ENCODE data around the gene FUCA1. TPM values are rescaled to one million over a fixed set of nuclear protein-coding genes. Genes with fewer than 3 reads are reported as not detected.
A peak's percentile ranks its signal among the peaks of the same experiment; 100 is the strongest.

FUCA1 gene
- total and polyA plus RNA-seq, 2 of the 4 experiments (the other 2 are of a cell fraction), result 2.9 to 3.5 TPM

GRCh38 chr1:23865543-23865930 is 2.6 kb downstream of the FUCA1 start:
- ATAC-seq (ENCODE audit: low read depth) (no peak), DNase-seq (peak; percentile 18)
- H2BK120ac ChIP-seq (ENCODE audit: low read depth, low read length), result no peak overlapping the region
- no peak overlapping the region for H3K9ac ChIP-seq (ENCODE audit: low read depth, low read length)
- H2AK5ac ChIP-seq (ENCODE audit: low read depth, low read length), result no peak overlapping the region
- no peak overlapping the region for H3K23ac ChIP-seq (ENCODE audit: low read depth, low read length)
- no peak overlapping the region for H3K27ac ChIP-seq (ENCODE audit: insufficient read depth, low read length)
- POLR2A ChIA-PET (ENCODE audit: unreplicated experiment), result interaction anchor here (0.6 kb wide), 1 partner anchor 174 kb away, joined by 3 read pairs; no protein-coding TSS in a partner anchor
- H2BK5ac ChIP-seq (ENCODE audit: low read depth, low read length, poor library complexity, severe bottlenecking), result no peak overlapping the region
- in situ Hi-C loops (cut with MboI; ENCODE audit: low sequenced_read_pairs), result no loop called here
- H3K4me3 ChIP-seq (ENCODE audit: insufficient read depth, low read depth, low read length), result no peak overlapping the region
- no peak overlapping the region for H3K18ac ChIP-seq (ENCODE audit: low read depth, low read length)
- H4K91ac ChIP-seq (ENCODE audit: insufficient read depth, low read depth, low read length), result no peak overlapping the region
- no peaks in the 10 kb centered on the region for H3K79me1 ChIP-seq (ENCODE audit: low read depth in 1 of 2, low read length in 2 of 2)
- H3K36me3 ChIP-seq (ENCODE audit: control insufficient read depth, insufficient read depth, low read length), result no peaks in the 10 kb centered on the region
- no peaks in the 10 kb centered on the region for H3K4me1 ChIP-seq (ENCODE audit: control insufficient read depth, insufficient read depth, low read length)
- no peak overlapping the region for H3K4me2 ChIP-seq (ENCODE audit: low read depth, low read length)
- H4K5ac ChIP-seq (ENCODE audit: low read depth, low read length), result no peak overlapping the region
- BruUV-seq (replicated peaks), result no TSS peak
- H2BK15ac ChIP-seq (ENCODE audit: low read depth, low read length), result no peak overlapping the region
- no peaks in the 10 kb centered on the region for H3K9me1 ChIP-seq (ENCODE audit: insufficient read depth, low read length)
- H4K8ac ChIP-seq (ENCODE audit: low read depth in 2 of 2, low read length in 2 of 2), result no peak overlapping the region
- H2BK20ac ChIP-seq (ENCODE audit: low read depth, low read length), result no peak overlapping the region
- H3K27me3 ChIP-seq (ENCODE audit: control insufficient read depth, insufficient read depth, low read length), result peaks cover 21% of the 10 kb centered on the region
- H3K56ac ChIP-seq (ENCODE audit: extremely low read depth, insufficient read depth, low read length), result no peak overlapping the region
- TF ChIP-seq BHLHE40 (IDR thresholded peaks at IDR 0.05; ENCODE audit: low read depth, low read length), result no peak
- H2AK9ac ChIP-seq (replicated peaks; ENCODE audit: low read depth, low read length, poor library complexity), result no peak overlapping the region
- 90% methylated on average over 2 of the region's 4 CpGs; no CpG with 5 or more reads in 1 of the 2 experiments for WGBS, 2 experiments (ENCODE audit: extremely low coverage in 2 of 2, insufficient read length in 1 of 2)
- dilution Hi-C loops (cut with HindIII; ENCODE audit: low sequenced_read_pairs, unreplicated experiment), result no loop called here
- no peaks in the 10 kb centered on the region for H4K20me1 ChIP-seq (ENCODE audit: insufficient read depth, low read length)
- H3K9me3 ChIP-seq (ENCODE audit: control insufficient read depth, insufficient read depth, low read length), result no peaks in the 10 kb centered on the region
- CTCF ChIA-PET, result no interaction called here
- intact Hi-C loops (cut with micrococcal nuclease), result no loop called here
- no peak overlapping the region for H2AFZ ChIP-seq (replicated peaks; ENCODE audit: low read length, poor library complexity)
- H3K4ac ChIP-seq (ENCODE audit: low read depth, low read length), result no peak overlapping the region
- H3K14ac ChIP-seq (replicated peaks; ENCODE audit: low read depth, low read length), result no peak overlapping the region
